ENCODE results near the gene CDC42.

DNA sequence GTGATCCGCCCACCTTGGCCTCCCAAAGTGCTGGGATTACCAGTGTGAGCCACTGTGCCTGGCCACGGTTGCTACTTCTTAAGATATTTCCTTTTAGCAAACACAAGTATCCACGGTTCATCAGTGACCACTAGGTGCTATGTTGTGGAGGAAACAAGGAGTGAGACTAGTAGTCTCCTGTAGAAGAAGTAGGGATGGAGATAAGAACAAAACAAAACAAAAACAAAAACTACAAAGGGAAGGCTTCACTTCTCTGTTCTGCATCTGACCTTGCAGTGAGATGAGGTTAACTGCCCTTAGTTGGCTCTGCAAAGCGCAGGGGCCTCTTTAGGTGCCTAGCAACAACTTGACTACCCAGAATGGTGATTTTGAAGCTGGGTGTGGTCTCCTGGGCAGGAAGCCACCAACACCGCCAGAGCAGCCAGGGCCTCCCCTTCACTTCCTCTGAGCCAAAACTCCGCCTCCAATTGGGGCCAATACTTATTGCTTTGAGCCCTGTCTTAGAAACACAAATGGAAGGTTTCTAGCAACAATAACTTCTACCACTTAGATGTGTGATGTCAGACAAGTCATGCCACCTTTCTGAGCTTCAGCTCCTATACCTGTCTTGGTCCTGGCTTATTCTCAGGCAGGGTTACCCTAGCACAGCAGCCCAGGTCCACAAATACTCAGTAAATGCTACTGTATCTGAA is 12.8 kb upstream of the CDC42 start:
- no peak for TF ChIP-seq EZH2 (IDR thresholded peaks at IDR 0.05; ENCODE audit: borderline replicate concordance, low read depth, low read length, poor library complexity, severe bottlenecking)
- TF ChIP-seq, protein P1, sequence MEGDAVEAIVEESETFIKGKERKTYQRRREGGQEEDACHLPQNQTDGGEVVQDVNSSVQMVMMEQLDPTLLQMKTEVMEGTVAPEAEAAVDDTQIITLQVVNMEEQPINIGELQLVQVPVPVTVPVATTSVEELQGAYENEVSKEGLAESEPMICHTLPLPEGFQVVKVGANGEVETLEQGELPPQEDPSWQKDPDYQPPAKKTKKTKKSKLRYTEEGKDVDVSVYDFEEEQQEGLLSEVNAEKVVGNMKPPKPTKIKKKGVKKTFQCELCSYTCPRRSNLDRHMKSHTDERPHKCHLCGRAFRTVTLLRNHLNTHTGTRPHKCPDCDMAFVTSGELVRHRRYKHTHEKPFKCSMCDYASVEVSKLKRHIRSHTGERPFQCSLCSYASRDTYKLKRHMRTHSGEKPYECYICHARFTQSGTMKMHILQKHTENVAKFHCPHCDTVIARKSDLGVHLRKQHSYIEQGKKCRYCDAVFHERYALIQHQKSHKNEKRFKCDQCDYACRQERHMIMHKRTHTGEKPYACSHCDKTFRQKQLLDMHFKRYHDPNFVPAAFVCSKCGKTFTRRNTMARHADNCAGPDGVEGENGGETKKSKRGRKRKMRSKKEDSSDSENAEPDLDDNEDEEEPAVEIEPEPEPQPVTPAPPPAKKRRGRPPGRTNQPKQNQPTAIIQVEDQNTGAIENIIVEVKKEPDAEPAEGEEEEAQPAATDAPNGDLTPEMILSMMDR (conservative IDR thresholded peaks at IDR 0.05; ENCODE audit: low read depth, low read length): 0 out of 2 replicates have a peak, but pooled peaks have one; percentile 10
